Progenitor cell of endocrine pancreas (in vitro differentiated cells): ENCODE measurements around the gene MS4A3. TPM values are rescaled to one million over a fixed set of nuclear protein-coding genes. Genes with fewer than 3 reads are reported as not detected.
"Not testable (repeated sequence)": the region's sequence is repeated elsewhere in the genome, so short reads cannot be mapped to it uniquely, and the experiment has no call there.

Source experiments
- DNase-seq: peaks from one replicate; pipeline ENCODE4 v3.0.0; 2021; ENCODE audit warnings: low spot score; ENCODE audit not compliant: unreplicated experiment
- H3K27ac Mint-ChIP-seq: 2 replicates; pipeline ENCODE4 v1.8.0; 2021; ENCODE audit warnings: mild to moderate bottlenecking, moderate library complexity, mixed read lengths
- H3K27me3 Mint-ChIP-seq: 2 replicates; pipeline ENCODE4 v1.8.0; 2021; ENCODE audit warnings: mixed read lengths
- H3K36me3 Mint-ChIP-seq: 2 replicates; pipeline ENCODE4 v1.8.0; 2022; ENCODE audit warnings: mixed read lengths; ENCODE audit not compliant: insufficient read depth
- H3K4me1 Mint-ChIP-seq: 2 replicates; pipeline ENCODE4 v1.8.0; 2021; ENCODE audit warnings: low read depth, mixed read lengths
- H3K4me3 Mint-ChIP-seq: 2 replicates; pipeline ENCODE4 v1.8.0; 2021; ENCODE audit warnings: low read depth, mild to moderate bottlenecking, moderate library complexity, mixed read lengths
- H3K9me3 Mint-ChIP-seq: 2 replicates; pipeline ENCODE4 v1.8.0; 2021; ENCODE audit warnings: low read depth, mixed read lengths
- CTCF ChIP-seq: fragments of 200-600 bp; sonication (generic); IDR thresholded peaks from one replicate; pipeline ENCODE4 v1.5.0; 2021; ENCODE audit warnings: antibody characterized with exemption, mild to moderate bottlenecking; ENCODE audit not compliant: unreplicated experiment
- long read RNA-seq: library from polyadenylated mRNA; unstranded; transcript quantifications from one replicate; pipeline ENCODE4 v2.0.0, GENCODE V29; 2020
- total RNA-seq: library from RNA; stranded (reverse); gene quantifications from 2 replicates; pipeline ENCODE4 v1.2.1, GENCODE V29; 2021

The MS4A3 gene, protein sequence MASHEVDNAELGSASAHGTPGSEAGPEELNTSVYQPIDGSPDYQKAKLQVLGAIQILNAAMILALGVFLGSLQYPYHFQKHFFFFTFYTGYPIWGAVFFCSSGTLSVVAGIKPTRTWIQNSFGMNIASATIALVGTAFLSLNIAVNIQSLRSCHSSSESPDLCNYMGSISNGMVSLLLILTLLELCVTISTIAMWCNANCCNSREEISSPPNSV
- total RNA-seq, result not detected in 2 replicates
- long read RNA-seq, result 0 reads

DNA sequence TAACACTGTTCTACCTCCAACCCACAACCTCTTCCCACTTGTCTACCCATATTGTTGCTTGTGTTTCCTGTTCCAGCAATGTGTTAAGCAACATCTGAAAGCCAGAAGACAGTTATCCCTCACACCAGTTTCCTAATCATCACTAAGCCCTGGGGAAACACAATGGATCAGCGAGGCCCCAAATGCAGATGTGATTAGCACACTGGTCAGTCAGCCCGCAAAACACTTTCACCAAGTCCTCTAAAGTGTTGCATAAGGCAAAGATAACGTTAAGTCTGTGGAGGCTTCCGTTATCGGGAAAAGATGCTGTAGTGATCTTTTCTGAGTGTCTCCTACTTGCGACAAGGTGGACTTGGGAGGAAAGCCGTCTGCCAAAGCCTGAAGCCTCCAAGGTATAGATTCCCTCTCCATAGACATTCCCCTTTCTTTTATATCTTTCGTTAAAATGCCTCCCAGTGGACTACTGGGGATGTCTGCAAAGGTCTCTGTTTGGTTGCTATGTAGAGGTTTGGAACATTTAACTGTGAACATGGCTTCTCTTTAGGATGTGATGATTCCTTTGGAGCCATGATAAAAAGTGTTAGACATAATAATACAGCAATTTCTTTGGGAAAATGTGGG lies at the start of gene MS4A3:
MS4A3 (plus strand) TSS at position 317 of the 621 bp plus-strand sequence. CDS start 4,496 bp downstream, outside the sequence.
- Mint-ChIP-seq H3K27ac (no peak within 1 kb of the TSS), H3K9me3 (peaks cover 3% of the 10 kb centered on the region), H3K27me3 (peaks cover 6% of the 10 kb centered on the region), H3K4me3 (no peak within 1 kb of the TSS), H3K36me3 (no peaks in the 10 kb centered on the region), H3K4me1 (no peaks in the 10 kb centered on the region)
- no peak for TF ChIP-seq CTCF
- DNase-seq, result no peak

DNA sequence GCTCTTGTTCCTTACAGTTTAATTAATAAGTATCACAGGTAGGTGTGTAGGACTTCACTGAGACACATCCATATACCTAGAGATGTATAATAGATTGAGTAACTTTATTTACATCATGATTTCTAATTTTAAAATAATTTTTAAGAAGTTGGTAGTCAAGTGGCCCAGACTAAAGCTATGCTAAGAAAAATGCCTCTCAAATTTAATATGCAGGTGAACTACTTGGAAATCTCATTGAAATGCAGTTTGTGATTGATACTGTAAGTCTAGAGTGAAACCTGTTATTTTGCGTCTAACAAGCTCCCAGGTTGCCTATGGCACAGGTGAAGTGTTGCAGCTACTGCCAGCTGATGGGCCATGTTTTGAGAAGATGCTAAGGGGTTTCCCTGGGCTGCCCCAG lies 39.6 kb upstream of the MS4A3 start, which contains the start of gene OOSP4B:
OOSP4B (plus strand) TSS at position 301 of the 400 bp plus-strand sequence.
- Mint-ChIP-seq H3K4me1 (no peaks in the 10 kb centered on the region), H3K27me3 (no peaks in the 10 kb centered on the region), H3K4me3 (no peak within 1 kb of the TSS), H3K9me3 (no peaks in the 10 kb centered on the region), H3K27ac (no peak within 1 kb of the TSS), H3K36me3 (no peaks in the 10 kb centered on the region)
- no peak for TF ChIP-seq CTCF
- DNase-seq, result no peak

DNA sequence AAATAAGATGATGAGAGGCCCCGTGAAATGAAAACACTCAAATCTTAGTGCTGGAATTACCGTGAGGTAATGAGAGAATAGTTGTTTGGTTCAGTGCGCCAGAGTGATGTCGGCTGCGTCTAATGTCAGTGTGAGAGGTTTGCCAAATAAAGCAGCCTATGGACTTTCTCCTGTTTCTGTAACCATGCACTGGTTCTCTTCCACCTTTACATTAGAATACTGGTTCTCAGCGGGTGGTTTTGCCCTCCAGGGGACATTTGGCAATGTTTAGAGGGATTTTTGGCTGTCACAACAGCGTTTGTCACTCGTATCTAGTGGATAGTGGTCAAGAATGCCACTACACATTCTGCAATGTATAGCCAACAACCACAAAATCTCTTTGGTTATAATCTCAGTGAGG lies 38.4 kb upstream of the MS4A3 start:
- no peaks in the 10 kb centered on the region for H3K9me3 Mint-ChIP-seq
- no peak for TF ChIP-seq CTCF
- no peak for DNase-seq

GRCh38 chr11:60020376-60020775 lies 36.1 kb upstream of the MS4A3 start:
- H3K4me3 Mint-ChIP-seq, H3K27ac Mint-ChIP-seq, H3K9me3 Mint-ChIP-seq, H3K4me1 Mint-ChIP-seq, H3K27me3 Mint-ChIP-seq, H3K36me3 Mint-ChIP-seq, DNase-seq: not testable (repeated sequence)

More for the DNA sequence above, 38.4 kb upstream of the MS4A3 start:
- H3K27ac Mint-ChIP-seq, result no peak overlapping the region
- H3K27me3 Mint-ChIP-seq, result no peaks in the 10 kb centered on the region
- no peaks in the 10 kb centered on the region for H3K36me3 Mint-ChIP-seq
- no peak overlapping the region for H3K4me3 Mint-ChIP-seq
- no peaks in the 10 kb centered on the region for H3K4me1 Mint-ChIP-seq

GRCh38 chr11:60029015-60029632 lies 27.3 kb upstream of the MS4A3 start:
- no peak for TF ChIP-seq CTCF
- Mint-ChIP-seq H3K4me1 (no peaks in the 10 kb centered on the region), H3K4me3 (no peak overlapping the region), H3K9me3 (no peaks in the 10 kb centered on the region), H3K27me3 (no peaks in the 10 kb centered on the region), H3K27ac (no peak overlapping the region), H3K36me3 (no peaks in the 10 kb centered on the region)
- no peak for DNase-seq
